LNCaP clone FGC (cell line): ENCODE results near the gene VWA3B.

Source experiments
- DNase-seq: peaks from one replicate; pipeline ENCODE4 v3.0.0-alpha.2; 2011; ENCODE audit warnings: low read depth
- H3K4me3 ChIP-seq: 2 replicates; pipeline ENCODE4 v1.5.1; 2011; ENCODE audit warnings: mild to moderate bottlenecking, low read depth, low read length, control low read depth
- TF ChIP-seq, protein P1 (sequence below): IDR thresholded peaks from 2 replicates; pipeline ENCODE4 v1.5.1; 2012; ENCODE audit warnings: mild to moderate bottlenecking; ENCODE audit not compliant: control insufficient read depth, insufficient read depth; ENCODE audit errors: extremely low read depth

The VWA3B gene

DNA sequence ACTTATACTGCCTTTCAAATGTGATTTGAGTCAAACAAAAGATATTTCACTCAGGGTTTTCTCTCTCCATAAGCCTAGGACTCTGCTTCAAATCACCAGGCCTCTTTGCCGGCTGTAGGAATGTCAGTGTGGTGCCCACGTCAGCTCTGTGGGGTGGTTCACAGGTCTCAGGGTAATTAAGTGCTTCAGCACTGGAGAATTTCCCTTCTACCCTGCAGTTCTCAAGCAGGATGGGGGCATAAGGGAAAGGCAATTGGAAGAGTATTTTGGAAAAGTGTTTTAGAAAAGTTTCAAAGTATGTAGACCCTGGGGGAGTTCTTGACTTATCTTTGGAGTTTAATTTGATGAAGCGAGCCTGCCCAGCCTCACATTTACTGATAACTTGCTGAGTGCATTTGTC, 268.9 kb downstream of the VWA3B start:
- H3K4me3 ChIP-seq = no peak overlapping the region
- DNase-seq = no peak
- TF ChIP-seq, protein P1, sequence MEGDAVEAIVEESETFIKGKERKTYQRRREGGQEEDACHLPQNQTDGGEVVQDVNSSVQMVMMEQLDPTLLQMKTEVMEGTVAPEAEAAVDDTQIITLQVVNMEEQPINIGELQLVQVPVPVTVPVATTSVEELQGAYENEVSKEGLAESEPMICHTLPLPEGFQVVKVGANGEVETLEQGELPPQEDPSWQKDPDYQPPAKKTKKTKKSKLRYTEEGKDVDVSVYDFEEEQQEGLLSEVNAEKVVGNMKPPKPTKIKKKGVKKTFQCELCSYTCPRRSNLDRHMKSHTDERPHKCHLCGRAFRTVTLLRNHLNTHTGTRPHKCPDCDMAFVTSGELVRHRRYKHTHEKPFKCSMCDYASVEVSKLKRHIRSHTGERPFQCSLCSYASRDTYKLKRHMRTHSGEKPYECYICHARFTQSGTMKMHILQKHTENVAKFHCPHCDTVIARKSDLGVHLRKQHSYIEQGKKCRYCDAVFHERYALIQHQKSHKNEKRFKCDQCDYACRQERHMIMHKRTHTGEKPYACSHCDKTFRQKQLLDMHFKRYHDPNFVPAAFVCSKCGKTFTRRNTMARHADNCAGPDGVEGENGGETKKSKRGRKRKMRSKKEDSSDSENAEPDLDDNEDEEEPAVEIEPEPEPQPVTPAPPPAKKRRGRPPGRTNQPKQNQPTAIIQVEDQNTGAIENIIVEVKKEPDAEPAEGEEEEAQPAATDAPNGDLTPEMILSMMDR = no peak

DNA sequence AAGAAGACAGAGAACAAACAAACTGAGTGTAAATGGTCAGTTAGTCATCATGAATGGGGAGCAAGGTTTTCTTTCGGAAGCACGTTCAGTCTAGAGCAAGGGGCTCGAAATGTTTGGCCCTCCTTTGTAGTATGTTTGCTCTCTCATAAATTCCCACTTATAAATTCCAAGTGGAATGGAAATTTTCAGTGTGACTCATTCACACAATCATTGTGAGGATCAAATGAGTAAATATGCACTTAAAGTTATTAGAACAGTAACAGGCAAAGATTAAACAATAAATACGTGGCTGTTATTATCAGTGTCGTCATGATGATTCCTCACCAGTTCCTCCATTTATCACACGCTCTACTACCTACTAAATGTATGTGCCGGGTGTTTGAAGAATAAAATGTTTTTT, 269.8 kb downstream of the VWA3B start:
- H3K4me3 ChIP-seq = no peak overlapping the region
- DNase-seq = peak; percentile 42
- TF ChIP-seq, protein P1 = no peak

DNA sequence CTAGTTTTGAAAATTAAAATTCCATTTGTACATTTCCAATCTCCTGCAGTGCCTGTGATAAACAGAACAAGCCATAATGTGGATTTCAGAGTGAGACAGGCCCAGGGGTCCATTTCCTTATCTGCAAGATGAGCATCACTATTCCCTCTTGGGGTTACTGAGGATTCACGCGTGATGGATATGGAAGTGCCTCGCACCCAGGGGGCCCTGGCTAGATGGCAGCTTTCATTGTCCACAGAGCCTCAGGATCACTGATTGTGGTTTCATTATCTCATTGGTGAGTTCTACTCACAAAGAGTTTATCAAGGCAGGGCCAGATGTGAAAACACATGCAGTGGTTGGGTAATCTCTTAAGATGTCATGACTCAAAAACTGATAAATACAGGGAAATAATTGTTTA, 270.9 kb downstream of the VWA3B start:
- DNase-seq = no peak
- TF ChIP-seq, protein P1 = no peak
- H3K4me3 ChIP-seq = no peak overlapping the region

DNA sequence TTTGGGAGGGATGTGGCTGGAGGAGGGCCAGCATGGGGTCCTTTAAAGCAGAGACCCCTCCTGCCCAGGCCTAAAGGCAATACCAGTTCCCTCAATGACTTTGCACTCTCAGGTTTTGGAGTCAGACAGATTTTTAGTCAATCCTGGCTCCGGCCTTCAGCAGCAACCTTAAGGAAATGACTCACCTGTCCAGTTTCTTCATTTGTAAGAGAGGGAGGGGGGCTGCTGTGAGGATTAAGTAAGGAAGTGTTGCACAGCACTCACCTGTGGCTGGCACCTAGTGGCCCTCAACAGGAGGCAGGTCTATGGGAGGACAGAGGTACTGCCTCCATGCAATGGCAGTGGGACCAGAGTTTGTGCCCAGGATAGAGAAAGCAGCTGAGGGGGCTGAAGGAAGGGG, 273.0 kb downstream of the VWA3B start:
- no peak overlapping the region for H3K4me3 ChIP-seq
- TF ChIP-seq, protein P1 = no peak
- no peak for DNase-seq
